Loucy (cell line): ENCODE measurements around the gene LRRC14B.
"Not testable (repeated sequence)": the region's sequence is repeated elsewhere in the genome, so short reads cannot be mapped to it uniquely, and the experiment has no call there.

Experiments
- H2AFZ ChIP-seq: fragments of 200-600 bp; sonication (generic); 2 replicates; pipeline ENCODE4 v1.6.0; 2016; ENCODE audit warnings: antibody characterized with exemption, mild to moderate bottlenecking, low read length, moderate library complexity
- H3F3A ChIP-seq: fragments of 200-600 bp; 2 replicates; pipeline ENCODE4 v1.6.0; 2016; ENCODE audit warnings: antibody characterized with exemption, low read depth, mild to moderate bottlenecking
- H3K27me3 ChIP-seq: fragments of 200-600 bp; sonication (generic); 2 replicates; pipeline ENCODE4 v1.6.1; 2014; ENCODE audit warnings: low read length, mild to moderate bottlenecking; ENCODE audit not compliant: insufficient read depth, poor library complexity, severe bottlenecking
- H3K36me3 ChIP-seq: fragments of 200-600 bp; sonication (generic); 2 replicates; pipeline ENCODE4 v1.6.1; 2016; ENCODE audit warnings: low read length; ENCODE audit not compliant: insufficient read depth
- H3K4me1 ChIP-seq: fragments of 200-600 bp; sonication (generic); 2 replicates; pipeline ENCODE4 v1.5.1; 2014; ENCODE audit warnings: low read length, mild to moderate bottlenecking; ENCODE audit not compliant: insufficient read depth, poor library complexity, severe bottlenecking
- H3K4me2 ChIP-seq: fragments of 200-600 bp; sonication (generic); 2 replicates; pipeline ENCODE4 v1.6.0; 2014; ENCODE audit warnings: antibody characterized with exemption, low read length, low read depth, mild to moderate bottlenecking; ENCODE audit not compliant: poor library complexity, severe bottlenecking
- H3K4me3 ChIP-seq: fragments of 200-600 bp; sonication (generic); 2 replicates; pipeline ENCODE4 v1.5.1; 2014; ENCODE audit warnings: low read length, mild to moderate bottlenecking, mixed read lengths; ENCODE audit not compliant: poor library complexity, severe bottlenecking
- H3K79me2 ChIP-seq: fragments of 200-600 bp; sonication (generic); 2 replicates; pipeline ENCODE4 v1.6.1; 2014; ENCODE audit warnings: low read length; ENCODE audit not compliant: insufficient read depth
- H3K9ac ChIP-seq: fragments of 200-600 bp; sonication (generic); 2 replicates; pipeline ENCODE4 v1.6.0; 2014; ENCODE audit warnings: mild to moderate bottlenecking, low read depth, low read length, moderate library complexity; ENCODE audit not compliant: poor library complexity, severe bottlenecking
- H3K9me2 ChIP-seq: fragments of 200-600 bp; sonication (generic); replicated peaks from 2 replicates; pipeline ENCODE4 v1.6.1; 2016; ENCODE audit warnings: low read depth, low read length, mixed read lengths
- H3K9me3 ChIP-seq: fragments of 200-600 bp; sonication (generic); 2 replicates; pipeline ENCODE4 v1.6.1; 2014; ENCODE audit warnings: mild to moderate bottlenecking, antibody characterized with exemption, low read length, low read depth; ENCODE audit not compliant: insufficient read depth
- H4K20me1 ChIP-seq: fragments of 200-600 bp; sonication (generic); 2 replicates; pipeline ENCODE4 v1.6.0; 2014; ENCODE audit warnings: antibody characterized with exemption, low read length, mild to moderate bottlenecking; ENCODE audit not compliant: insufficient read depth, poor library complexity, severe bottlenecking

Gene LRRC14B

GRCh38 chr5:237931-238330, 46.6 kb downstream of the LRRC14B start:
- H3K27me3 ChIP-seq, H2AFZ ChIP-seq, H3K79me2 ChIP-seq, H3F3A ChIP-seq, H4K20me1 ChIP-seq, H3K9ac ChIP-seq, H3K9me3 ChIP-seq, H3K4me1 ChIP-seq, H3K9me2 ChIP-seq, H3K4me3 ChIP-seq, H3K4me2 ChIP-seq: not testable (repeated sequence)
- H3K36me3 ChIP-seq = peaks cover 90% of the 10 kb centered on the region

- H3K9me3 ChIP-seq, H3K4me2 ChIP-seq, H3F3A ChIP-seq, H3K4me3 ChIP-seq, H3K9ac ChIP-seq, H3K79me2 ChIP-seq, H3K9me2 ChIP-seq, H4K20me1 ChIP-seq, H3K4me1 ChIP-seq, H3K27me3 ChIP-seq, H2AFZ ChIP-seq: not testable (repeated sequence)
- H3K36me3 ChIP-seq = peaks cover 91% of the 10 kb centered on the region
Measured at GRCh38 chr5:240550-240949, 49.3 kb downstream of the LRRC14B start.

GRCh38 chr5:241045-241669, 49.9 kb downstream of the LRRC14B start:
- not testable (repeated sequence) for H3K9ac ChIP-seq, H2AFZ ChIP-seq, H4K20me1 ChIP-seq, H3K27me3 ChIP-seq, H3K9me3 ChIP-seq, H3K4me3 ChIP-seq, H3K4me1 ChIP-seq, H3K9me2 ChIP-seq, H3F3A ChIP-seq, H3K79me2 ChIP-seq, H3K4me2 ChIP-seq
- H3K36me3 ChIP-seq = peaks cover 91% of the 10 kb centered on the region

- not testable (repeated sequence) for H3K4me1 ChIP-seq, H3F3A ChIP-seq, H3K9me2 ChIP-seq, H3K4me2 ChIP-seq, H2AFZ ChIP-seq, H4K20me1 ChIP-seq, H3K79me2 ChIP-seq, H3K4me3 ChIP-seq, H3K27me3 ChIP-seq, H3K9ac ChIP-seq
- Histone ChIP-seq H3K9me3 (peaks cover 23% of the 10 kb centered on the region; the same call in 1 of the 2 replicates), H3K36me3 (peaks cover 97% of the 10 kb centered on the region)
Measured at GRCh38 chr5:243683-244367, 52.5 kb downstream of the LRRC14B start.

DNA sequence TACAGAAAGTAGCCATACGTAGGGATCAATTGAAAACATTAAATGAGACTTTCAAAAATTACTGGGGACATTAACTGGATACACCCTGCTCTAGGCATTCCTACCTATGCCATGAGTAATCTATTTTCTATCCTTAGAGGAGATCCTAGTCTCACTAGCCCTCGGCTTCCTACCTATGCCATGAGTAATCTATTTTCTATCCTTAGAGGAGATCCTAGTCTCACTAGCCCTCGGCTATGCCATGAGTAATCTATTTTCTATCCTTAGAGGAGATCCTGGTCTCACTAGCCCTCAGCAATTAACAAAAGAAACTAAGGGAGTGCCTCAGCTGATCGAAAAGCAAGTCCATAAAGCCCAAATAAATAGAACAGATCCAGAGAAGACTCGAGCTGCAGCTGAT, 54.4 kb downstream of the LRRC14B start:
- H3K36me3 ChIP-seq = peaks cover 96% of the 10 kb centered on the region

More for the DNA sequence above, 54.4 kb downstream of the LRRC14B start:
- not testable (repeated sequence) for H3K27me3 ChIP-seq, H4K20me1 ChIP-seq, H3F3A ChIP-seq, H2AFZ ChIP-seq, H3K79me2 ChIP-seq, H3K4me3 ChIP-seq, H3K9ac ChIP-seq, H3K4me2 ChIP-seq, H3K9me2 ChIP-seq
- H3K9me3 ChIP-seq = peaks cover 33% of the 10 kb centered on the region; the same call in 1 of the 2 replicates
- H3K4me1 ChIP-seq = peaks cover 16% of the 10 kb centered on the region
